H9 (cell line): Measurements from ENCODE around the gene FCHO1. TPM values are rescaled to one million over a fixed set of nuclear protein-coding genes. Genes with fewer than 3 reads are reported as not detected.

Source experiments
- DNase-seq: peaks from one replicate; pipeline ENCODE4 v3.0.0-alpha.2; 2017
- H2AFZ ChIP-seq: one replicate; pipeline ENCODE4 v1.6.1; 2013; ENCODE audit warnings: mild to moderate bottlenecking, low read length, control low read depth, moderate library complexity
- H2AK5ac ChIP-seq: 2 replicates; pipeline ENCODE4 v1.6.1; 2013; ENCODE audit warnings: low read length, control low read depth, mixed read lengths; ENCODE audit not compliant: insufficient read length
- H2BK120ac ChIP-seq: one replicate; pipeline ENCODE4 v1.6.1; 2013; ENCODE audit warnings: low read depth, mild to moderate bottlenecking, low read length, control low read depth, inconsistent platforms; ENCODE audit not compliant: poor library complexity, severe bottlenecking
- H2BK12ac ChIP-seq: 2 replicates; pipeline ENCODE4 v1.6.1; 2013; ENCODE audit warnings: low read length, control low read depth, mixed read lengths, low read depth; ENCODE audit not compliant: insufficient read length
- H2BK15ac ChIP-seq: 2 replicates; pipeline ENCODE4 v1.6.1; 2013; ENCODE audit warnings: low read depth, low read length, control low read depth
- H2BK20ac ChIP-seq: one replicate; pipeline ENCODE4 v1.6.1; 2013; ENCODE audit warnings: low read depth, mild to moderate bottlenecking, low read length, control low read depth, inconsistent platforms; ENCODE audit not compliant: poor library complexity, severe bottlenecking
- H2BK5ac ChIP-seq: 2 replicates; pipeline ENCODE4 v1.6.1; 2013; ENCODE audit warnings: low read length, control low read depth, mixed read lengths; ENCODE audit not compliant: insufficient read length
- H3K14ac ChIP-seq: 2 replicates; pipeline ENCODE4 v1.6.1; 2013; ENCODE audit warnings: low read length, control low read depth; ENCODE audit not compliant: insufficient read depth
- H3K18ac ChIP-seq: 2 replicates; pipeline ENCODE4 v1.6.1; 2013; ENCODE audit warnings: low read depth, mild to moderate bottlenecking, mixed read lengths, low read length, control low read depth; ENCODE audit not compliant: insufficient read length
- H3K23ac ChIP-seq: 2 replicates; pipeline ENCODE4 v1.6.1; 2013; ENCODE audit warnings: low read length, control low read depth, mixed read lengths, low read depth; ENCODE audit not compliant: insufficient read length
- H3K23me2 ChIP-seq: 2 replicates; pipeline ENCODE4 v1.6.1; 2013; ENCODE audit warnings: low read depth, mild to moderate bottlenecking, mixed read lengths, low read length, control low read depth; ENCODE audit not compliant: insufficient read length, poor library complexity, severe bottlenecking
- H3K27ac ChIP-seq: 2 replicates; pipeline ENCODE4 v1.5.1; 2013; ENCODE audit warnings: low read length, control low read depth, mixed read lengths, low read depth; ENCODE audit not compliant: insufficient read length
- H3K27me3 ChIP-seq: 2 replicates; pipeline ENCODE4 v1.6.1; 2013; ENCODE audit warnings: low read length, control low read depth, inconsistent platforms; ENCODE audit not compliant: insufficient read depth
- H3K4ac ChIP-seq: 2 replicates; pipeline ENCODE4 v1.6.1; 2013; ENCODE audit warnings: low read depth, mild to moderate bottlenecking, control low read depth, inconsistent platforms, low read length, moderate library complexity
- H3K4me1 ChIP-seq: 2 replicates; pipeline ENCODE4 v1.6.1; 2013; ENCODE audit warnings: low read length, control low read depth, inconsistent platforms; ENCODE audit not compliant: insufficient read depth
- H3K4me2 ChIP-seq: 2 replicates; pipeline ENCODE4 v1.6.1; 2013; ENCODE audit warnings: low read length, control low read depth, mixed read lengths; ENCODE audit not compliant: insufficient read length, insufficient read depth
- H3K56ac ChIP-seq: 2 replicates; pipeline ENCODE4 v1.6.1; 2013; ENCODE audit warnings: low read depth, mild to moderate bottlenecking, mixed read lengths, low read length, control low read depth; ENCODE audit not compliant: insufficient read length
- H3K79me1 ChIP-seq: 2 replicates; pipeline ENCODE4 v1.6.1; 2013; ENCODE audit warnings: low read depth, mild to moderate bottlenecking, moderate library complexity, low read length, control low read depth, inconsistent platforms; ENCODE audit not compliant: insufficient read depth, poor library complexity, severe bottlenecking
- H3K79me2 ChIP-seq: 2 replicates; pipeline ENCODE4 v1.6.1; 2013; ENCODE audit warnings: low read length, control low read depth, inconsistent platforms; ENCODE audit not compliant: insufficient read depth
- H3K9ac ChIP-seq: 2 replicates; pipeline ENCODE4 v1.6.1; 2013; ENCODE audit warnings: low read length, control low read depth, mixed read lengths; ENCODE audit not compliant: insufficient read length; ENCODE audit errors: extremely low read depth
- H3K9me3 ChIP-seq: one replicate; pipeline ENCODE4 v1.6.1; 2013; ENCODE audit warnings: low read depth, low read length, inconsistent platforms; ENCODE audit not compliant: control insufficient read depth
- H3T11ph ChIP-seq: one replicate; pipeline ENCODE4 v1.6.1; 2013; ENCODE audit warnings: mild to moderate bottlenecking, low read length, control low read depth, inconsistent platforms
- H4K20me1 ChIP-seq: one replicate; pipeline ENCODE4 v1.6.1; 2013; ENCODE audit not compliant: control insufficient read depth, insufficient read length, insufficient read depth
- H4K5ac ChIP-seq: 2 replicates; pipeline ENCODE4 v1.6.1; 2013; ENCODE audit warnings: low read depth, mild to moderate bottlenecking, mixed read lengths, low read length, control low read depth; ENCODE audit not compliant: insufficient read length
- H4K8ac ChIP-seq: replicated peaks from 2 replicates; pipeline ENCODE4 v1.6.1; 2013; ENCODE audit warnings: low read length, control low read depth, mixed read lengths, low read depth; ENCODE audit not compliant: insufficient read length
- H4K91ac ChIP-seq: 2 replicates; pipeline ENCODE4 v1.6.1; 2013; ENCODE audit warnings: low read depth, mild to moderate bottlenecking, moderate library complexity, mixed read lengths, low read length, control low read depth; ENCODE audit not compliant: insufficient read length
- H3K27ac Mint-ChIP-seq, 3 experiments: 2 replicates in 2 of 3; 3 replicates in 1 of 3; pipeline ENCODE4 v1.8.0; 2020 to 2021; ENCODE audit warnings: mixed read lengths in 3 of 3, mild to moderate bottlenecking in 1 of 3, moderate library complexity in 1 of 3
- H3K27me3 Mint-ChIP-seq: 2 replicates; pipeline ENCODE4 v1.8.0; 2021; ENCODE audit warnings: low read depth, mild to moderate bottlenecking, moderate library complexity, mixed read lengths
- H3K36me3 Mint-ChIP-seq, 3 experiments: 2 replicates in 2 of 3; 3 replicates in 1 of 3; pipeline ENCODE4 v1.8.0; 2020 to 2021; ENCODE audit warnings: low read depth in 3 of 3, mixed read lengths in 3 of 3; ENCODE audit not compliant: insufficient read depth in 1 of 3
- H3K4me1 Mint-ChIP-seq, 2 experiments: 2 replicates each; pipeline ENCODE4 v1.8.0; 2020; ENCODE audit warnings: mixed read lengths in 2 of 2
- H3K4me3 Mint-ChIP-seq, 2 experiments: 2 replicates in 1 of 2; 3 replicates in 1 of 2; pipeline ENCODE4 v1.8.0; 2020 to 2021; ENCODE audit warnings: mild to moderate bottlenecking in 2 of 2, mixed read lengths in 2 of 2, moderate library complexity in 1 of 2
- H3K9me3 Mint-ChIP-seq, 2 experiments: 2 replicates in 1 of 2; 3 replicates in 1 of 2; pipeline ENCODE4 v1.8.0; 2020; ENCODE audit warnings: mild to moderate bottlenecking in 2 of 2, mixed read lengths in 2 of 2, moderate library complexity in 1 of 2
- WGBS: extraction: QIAGEN DNeasy Blood & Tissue Kit; methylation state at CpG from one replicate; pipeline ENCODE4 v1.1.7; 2013; ENCODE audit warnings: missing lambda C conversion rate, low lambda C conversion rate, mixed read lengths; ENCODE audit not compliant: insufficient read length; ENCODE audit errors: extremely low coverage; 5-methylcytosine and 5-hydroxymethylcytosine counted together
- total RNA-seq: library from RNA; stranded (reverse); gene quantifications from 2 replicates; pipeline ENCODE4 v1.2.1, GENCODE V29; 2021
- TF ChIP-seq, protein P1 (sequence below): fragments of 200-600 bp; sonication (generic); conservative IDR thresholded peaks from 3 replicates; pipeline ENCODE4 v1.8.0; 2021; ENCODE audit warnings: antibody characterized with exemption, mild to moderate bottlenecking

The FCHO1 gene
- total RNA-seq, 1 experiment from 2014 or later = 13.1 TPM

- TF ChIP-seq, protein P1, sequence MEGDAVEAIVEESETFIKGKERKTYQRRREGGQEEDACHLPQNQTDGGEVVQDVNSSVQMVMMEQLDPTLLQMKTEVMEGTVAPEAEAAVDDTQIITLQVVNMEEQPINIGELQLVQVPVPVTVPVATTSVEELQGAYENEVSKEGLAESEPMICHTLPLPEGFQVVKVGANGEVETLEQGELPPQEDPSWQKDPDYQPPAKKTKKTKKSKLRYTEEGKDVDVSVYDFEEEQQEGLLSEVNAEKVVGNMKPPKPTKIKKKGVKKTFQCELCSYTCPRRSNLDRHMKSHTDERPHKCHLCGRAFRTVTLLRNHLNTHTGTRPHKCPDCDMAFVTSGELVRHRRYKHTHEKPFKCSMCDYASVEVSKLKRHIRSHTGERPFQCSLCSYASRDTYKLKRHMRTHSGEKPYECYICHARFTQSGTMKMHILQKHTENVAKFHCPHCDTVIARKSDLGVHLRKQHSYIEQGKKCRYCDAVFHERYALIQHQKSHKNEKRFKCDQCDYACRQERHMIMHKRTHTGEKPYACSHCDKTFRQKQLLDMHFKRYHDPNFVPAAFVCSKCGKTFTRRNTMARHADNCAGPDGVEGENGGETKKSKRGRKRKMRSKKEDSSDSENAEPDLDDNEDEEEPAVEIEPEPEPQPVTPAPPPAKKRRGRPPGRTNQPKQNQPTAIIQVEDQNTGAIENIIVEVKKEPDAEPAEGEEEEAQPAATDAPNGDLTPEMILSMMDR = no peak
- peaks cover 5 to 12% of the 10 kb centered on the region in 2 experiments for H3K4me1 Mint-ChIP-seq
- no peaks in the 10 kb centered on the region for H3K9me3 Mint-ChIP-seq
- no peak overlapping the region for H3K4me2 ChIP-seq
- no peak overlapping the region for H2BK15ac ChIP-seq
- H3K27ac ChIP-seq = no peak overlapping the region
- H2AK5ac ChIP-seq = no peak overlapping the region
- H3K36me3 Mint-ChIP-seq = peaks cover 8 to 12% (median 9%) of the 10 kb centered on the region in 3 experiments; a peak in 5 of 7 replicates
- H3K56ac ChIP-seq = no peak overlapping the region
- no peaks in the 10 kb centered on the region for H3K27me3 ChIP-seq
- no peaks in the 10 kb centered on the region for H3K79me1 ChIP-seq
- no peak overlapping the region for H3K9ac ChIP-seq
- no peak overlapping the region for H3K27ac Mint-ChIP-seq
- H2AFZ ChIP-seq = no peak overlapping the region
- H3K4me3 Mint-ChIP-seq = no peak overlapping the region
- H4K91ac ChIP-seq = no peak overlapping the region
- H3K4me1 ChIP-seq = no peaks in the 10 kb centered on the region
- H4K8ac ChIP-seq = no peak overlapping the region
- WGBS = no CpG with 5 or more reads among the region's 2 CpGs
- no peak overlapping the region for H2BK20ac ChIP-seq
- H4K5ac ChIP-seq = no peak overlapping the region
- H3K79me2 ChIP-seq = no peaks in the 10 kb centered on the region
- no peak overlapping the region for H2BK12ac ChIP-seq
- H4K20me1 ChIP-seq = no peaks in the 10 kb centered on the region
- no peak overlapping the region for H3K18ac ChIP-seq
- no peak overlapping the region for H2BK5ac ChIP-seq
- H3K23me2 ChIP-seq = no peaks in the 10 kb centered on the region
- no peak overlapping the region for H3K4ac ChIP-seq
- no peak overlapping the region for H3T11ph ChIP-seq
- H3K9me3 ChIP-seq = no peaks in the 10 kb centered on the region
- H2BK120ac ChIP-seq = no peak overlapping the region
- no peak overlapping the region for H3K14ac ChIP-seq
- DNase-seq = no peak
- H3K27me3 Mint-ChIP-seq = peaks cover 2% of the 10 kb centered on the region
- no peak overlapping the region for H3K23ac ChIP-seq
Observed at GRCh38 chr19:17788632-17789031, 37.4 kb downstream of the FCHO1 start.
